Muscle of leg (tissue), 11 donors: Measurements from ENCODE around the gene ACLY. TPM values are rescaled to one million over a fixed set of nuclear protein-coding genes. Genes with fewer than 3 reads are reported as not detected.

ENCODE experiments used
- DNase-seq: peaks from one replicate; pipeline ENCODE4 v3.0.0; 2013
- H3K27ac ChIP-seq: one replicate; pipeline ENCODE4 v1.5.1; 2013; ENCODE audit warnings: mild to moderate bottlenecking, low read length, control low read depth
- H3K27me3 ChIP-seq: one replicate; pipeline ENCODE4 v1.6.1; 2013; ENCODE audit warnings: low read length; ENCODE audit not compliant: control insufficient read depth, insufficient read depth
- H3K36me3 ChIP-seq: one replicate; pipeline ENCODE4 v1.6.1; 2013; ENCODE audit warnings: low read length; ENCODE audit not compliant: control insufficient read depth, insufficient read depth
- H3K4me1 ChIP-seq: one replicate; pipeline ENCODE4 v1.6.1; 2013; ENCODE audit warnings: low read length; ENCODE audit not compliant: control insufficient read depth, insufficient read depth
- H3K4me3 ChIP-seq: one replicate; pipeline ENCODE4 v1.5.1; 2013; ENCODE audit warnings: low read length, control low read depth
- H3K9me3 ChIP-seq: replicated peaks from 2 replicates; pipeline ENCODE4 v1.6.1; 2013; ENCODE audit warnings: low read depth, low read length; ENCODE audit not compliant: control insufficient read depth
- WGBS: methylation state at CpG from one replicate; pipeline ENCODE4 v1.1.5; 2013; ENCODE audit warnings: missing lambda C conversion rate; ENCODE audit not compliant: insufficient coverage; 5-methylcytosine and 5-hydroxymethylcytosine counted together
- polyA plus RNA-seq, 8 donors: library from polyadenylated mRNA; unstranded; fragments of 120-200 nt; gene quantifications; one replicate each; pipeline versions ENCODE4 v1.2.1 to v1.2.3, GENCODE V29; 2013; ENCODE audit warnings: inconsistent platforms in 1 of 8, low replicate concordance in 1 of 8; ENCODE audit not compliant: insufficient read length in 8 of 8, insufficient read depth in 1 of 8
- total RNA-seq: library from RNA; stranded (reverse); fragments of 120-200 nt; gene quantifications from one replicate; pipeline ENCODE4 v1.2.4, GENCODE V29; 2013

The ACLY gene
- total and polyA plus RNA-seq, 9 donors: 39.6 to 81.6 (median 59.3) TPM

DNA sequence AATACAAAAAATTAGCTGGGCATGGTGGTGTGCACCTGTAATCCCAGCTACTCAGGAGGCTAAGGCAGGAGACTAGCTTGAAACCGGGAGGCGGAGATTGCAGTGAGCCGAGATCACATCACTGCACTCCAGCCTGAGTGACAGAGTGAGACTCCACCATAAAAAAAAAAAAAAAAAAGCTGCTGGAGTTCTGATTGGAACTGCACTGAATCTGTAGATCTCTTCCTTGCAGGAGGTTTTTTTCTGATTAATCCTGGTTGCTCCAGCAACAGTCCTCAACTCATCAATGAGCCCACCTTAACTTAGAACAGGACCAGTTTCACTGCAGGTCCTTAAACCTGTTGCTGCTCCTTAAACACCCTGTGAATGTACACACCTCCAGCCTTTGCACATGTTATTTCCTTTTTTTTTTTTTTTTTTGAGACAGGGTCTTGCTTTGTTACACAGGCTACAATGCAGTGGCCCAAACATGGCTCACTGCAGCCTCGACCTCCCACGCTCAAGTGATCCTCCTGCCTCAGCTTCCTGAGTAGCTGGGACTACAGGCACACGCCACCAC is 10.0 kb upstream of the ACLY start:
- Histone ChIP-seq H3K36me3 (no peaks in the 10 kb centered on the region), H3K27ac (no peak overlapping the region), H3K9me3 (no peaks in the 10 kb centered on the region), H3K4me3 (no peak overlapping the region), H3K4me1 (peaks cover 9% of the 10 kb centered on the region), H3K27me3 (no peaks in the 10 kb centered on the region)
- no peak for DNase-seq
- WGBS: 87% methylated on average over 3 of the region's 6 CpGs

- Histone ChIP-seq H3K27ac (no peak overlapping the region), H3K4me3 (no peak overlapping the region), H3K9me3 (no peaks in the 10 kb centered on the region), H3K36me3 (no peaks in the 10 kb centered on the region), H3K4me1 (peaks cover 8% of the 10 kb centered on the region), H3K27me3 (no peaks in the 10 kb centered on the region)
- DNase-seq: no peak
- no CpG with 5 or more reads among the region's 7 CpGs for WGBS
These were observed 7.3 kb upstream of the ACLY start for GRCh38 chr17:41925991-41926590.

DNA sequence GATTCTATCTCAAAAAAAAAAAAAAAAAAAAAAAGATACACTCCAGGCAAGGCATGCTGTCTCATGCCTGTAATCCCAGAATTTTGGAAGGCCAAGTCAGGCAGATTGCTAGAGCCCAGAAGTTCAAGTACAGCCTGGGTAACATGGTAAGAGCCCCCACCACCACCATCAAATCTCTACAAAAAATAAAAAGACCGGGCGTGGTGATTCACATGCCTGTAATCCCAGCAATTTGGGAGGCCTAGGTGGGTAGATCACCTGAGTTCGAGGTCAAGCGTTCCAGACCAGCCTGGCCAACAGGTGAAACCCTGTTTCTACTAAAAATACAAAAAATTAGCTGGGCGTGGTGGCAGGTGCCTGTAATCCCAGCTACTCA is 1.8 kb upstream of the ACLY start:
- H3K27me3 ChIP-seq: no peaks in the 10 kb centered on the region
- no CpG with 5 or more reads among the region's 5 CpGs for WGBS
- H3K4me1 ChIP-seq: peaks cover 31% of the 10 kb centered on the region
- H3K27ac ChIP-seq: no peak overlapping the region
- DNase-seq: no peak
- H3K4me3 ChIP-seq: no peak overlapping the region
- H3K36me3 ChIP-seq: peaks cover 3% of the 10 kb centered on the region
- no peaks in the 10 kb centered on the region for H3K9me3 ChIP-seq

GRCh38 chr17:41919840-41920579 is 1.3 kb upstream of the ACLY start:
- no peaks in the 10 kb centered on the region for H3K27me3 ChIP-seq
- DNase-seq: peak; percentile 51
- H3K36me3 ChIP-seq: peaks cover 8% of the 10 kb centered on the region
- H3K4me3 ChIP-seq: no peak overlapping the region
- peaks cover 36% of the 10 kb centered on the region for H3K4me1 ChIP-seq
- no peaks in the 10 kb centered on the region for H3K9me3 ChIP-seq
- H3K27ac ChIP-seq: peak overlapping the region; percentile 85
- 42% methylated on average over 4 of the region's 7 CpGs for WGBS

DNA sequence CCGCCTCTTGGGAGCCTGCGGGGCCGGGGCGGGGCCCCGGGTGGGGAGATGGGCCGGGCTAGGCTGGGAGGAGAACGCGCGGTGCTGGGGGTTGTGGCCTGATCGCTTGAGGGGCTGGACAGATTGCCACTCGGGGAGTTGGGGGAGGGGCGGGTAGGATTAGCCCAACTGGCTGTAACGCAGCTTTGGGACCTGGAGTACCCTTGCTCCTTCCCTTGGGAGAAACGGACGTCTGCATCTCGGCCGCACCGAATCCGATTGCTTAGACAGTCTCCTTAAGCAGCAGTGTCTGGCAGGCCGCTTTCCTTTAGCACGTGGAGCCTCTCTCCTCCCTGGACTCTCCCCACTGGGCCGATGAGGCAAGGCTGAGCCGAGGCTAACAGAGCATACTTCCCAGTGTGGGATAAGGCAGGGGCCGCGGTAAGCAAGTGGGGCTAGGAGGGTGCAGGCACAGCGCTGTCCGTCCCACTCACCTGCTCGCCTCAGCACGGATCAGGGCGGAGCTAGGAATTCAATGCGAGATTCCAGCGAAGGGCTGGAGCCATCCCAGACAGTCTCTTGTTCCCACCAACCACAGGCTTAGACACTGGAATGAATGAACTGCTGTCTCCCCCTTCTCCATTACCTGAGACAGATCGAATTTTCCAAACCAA is 540 bp upstream of the ACLY start:
- 0% methylated on average over 17 of the region's 33 CpGs for WGBS
- DNase-seq: no peak

DNA sequence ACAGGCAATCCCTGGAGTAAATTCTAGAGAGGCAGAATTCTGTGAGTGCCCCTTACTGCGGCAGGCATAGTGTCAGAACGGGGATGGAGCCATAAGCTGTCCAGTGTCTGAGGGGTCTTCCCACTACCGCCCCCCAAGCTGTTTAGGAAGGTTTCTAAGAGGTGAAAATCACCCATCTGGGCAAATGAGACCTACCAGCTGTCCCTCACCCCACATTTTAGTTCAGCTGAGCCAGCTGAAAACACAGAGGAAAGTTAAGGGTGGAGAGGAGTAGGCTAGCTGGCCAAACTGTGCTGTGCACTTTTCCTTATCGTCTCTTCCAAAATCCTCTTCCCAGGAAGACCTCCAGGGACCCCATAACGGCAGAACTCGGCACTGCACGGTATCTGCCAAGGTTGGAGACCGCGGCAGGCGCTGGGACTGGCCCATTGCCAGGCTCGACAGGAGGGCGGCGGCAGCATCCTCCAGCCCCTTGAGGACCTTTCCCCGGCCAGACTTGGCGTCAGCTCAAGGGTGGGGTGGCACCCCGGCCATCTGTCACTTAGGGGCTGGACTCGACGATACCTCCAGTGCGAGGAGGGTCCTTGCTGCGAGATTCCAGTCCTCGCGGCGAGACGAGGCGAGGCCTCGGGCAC is 955 bp downstream of the ACLY start:
- peak; percentile 73 for DNase-seq
- H3K36me3 ChIP-seq: peaks cover 21% of the 10 kb centered on the region
- peaks cover 43% of the 10 kb centered on the region for H3K4me1 ChIP-seq
- H3K27ac ChIP-seq: peak overlapping the region; percentile 95
- under 1% methylated on average over 24 of the region's 26 CpGs for WGBS
- H3K9me3 ChIP-seq: no peaks in the 10 kb centered on the region
- peak overlapping the region; percentile 97 for H3K4me3 ChIP-seq
- no peaks in the 10 kb centered on the region for H3K27me3 ChIP-seq

More for the DNA sequence above, 540 bp upstream of the ACLY start:
- Histone ChIP-seq H3K4me3 (peak overlapping the region; percentile 97), H3K36me3 (peaks cover 9% of the 10 kb centered on the region), H3K4me1 (peaks cover 43% of the 10 kb centered on the region), H3K27ac (peak overlapping the region; percentile 85), H3K9me3 (no peaks in the 10 kb centered on the region), H3K27me3 (no peaks in the 10 kb centered on the region)

GRCh38 chr17:41917192-41917591 is 1.6 kb downstream of the ACLY start:
- Histone ChIP-seq H3K9me3 (no peaks in the 10 kb centered on the region), H3K27ac (peak overlapping the region; percentile 95), H3K4me1 (peaks cover 43% of the 10 kb centered on the region), H3K27me3 (no peaks in the 10 kb centered on the region), H3K36me3 (peaks cover 27% of the 10 kb centered on the region), H3K4me3 (peak overlapping the region; percentile 97)
- peak; percentile 92 for DNase-seq
- WGBS: 20% methylated on average over 2 of the region's 4 CpGs

DNA sequence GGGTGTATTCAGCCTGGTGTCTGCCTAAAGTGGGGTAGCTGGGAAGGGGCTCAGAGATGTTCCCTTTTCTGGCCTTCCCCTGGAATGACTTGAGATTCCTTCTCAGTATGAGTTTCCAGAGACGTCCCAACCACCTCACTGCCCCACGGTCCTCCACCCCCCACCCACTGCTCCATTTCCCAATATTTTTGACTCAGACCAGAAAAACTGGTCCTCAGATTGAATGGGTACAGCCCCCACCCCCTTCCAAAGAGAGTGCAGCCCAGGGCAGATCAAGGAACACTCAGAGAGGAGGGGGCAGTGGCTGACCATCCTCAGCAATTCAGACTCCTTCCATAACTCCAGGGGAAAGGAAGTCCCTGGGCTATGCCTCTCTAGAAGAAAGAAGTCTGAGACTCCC is 3.2 kb downstream of the ACLY start:
- Histone ChIP-seq H3K4me1 (peaks cover 43% of the 10 kb centered on the region), H3K27ac (no peak overlapping the region), H3K36me3 (peaks cover 43% of the 10 kb centered on the region), H3K4me3 (no peak overlapping the region), H3K27me3 (no peaks in the 10 kb centered on the region), H3K9me3 (no peaks in the 10 kb centered on the region)
- 46% methylated on average over 2 of the region's 2 CpGs for WGBS
- DNase-seq: no peak

- Histone ChIP-seq H3K27ac (no peak overlapping the region), H3K9me3 (no peaks in the 10 kb centered on the region), H3K27me3 (no peaks in the 10 kb centered on the region), H3K4me1 (peaks cover 42% of the 10 kb centered on the region), H3K36me3 (peaks cover 48% of the 10 kb centered on the region), H3K4me3 (no peak overlapping the region)
- WGBS: 72% methylated on average over 3 of the region's 5 CpGs
- no peak for DNase-seq
These were observed 3.7 kb downstream of the ACLY start for GRCh38 chr17:41915020-41915419.

GRCh38 chr17:41914358-41914766 is 4.4 kb downstream of the ACLY start:
- H3K4me3 ChIP-seq: no peak overlapping the region
- H3K9me3 ChIP-seq: no peaks in the 10 kb centered on the region
- DNase-seq: peak; percentile 38
- peaks cover 35% of the 10 kb centered on the region for H3K4me1 ChIP-seq
- H3K36me3 ChIP-seq: peaks cover 55% of the 10 kb centered on the region
- H3K27ac ChIP-seq: no peak overlapping the region
- WGBS: no CpG with 5 or more reads among the region's 6 CpGs
- no peaks in the 10 kb centered on the region for H3K27me3 ChIP-seq
